HG03045 (cell line): Measurements from ENCODE around the gene ATP6V0B.

Source experiments
- ATAC-seq: cut with Tn5 transposase; IDR thresholded peaks from one replicate; pipeline ENCODE4 v1.9.1; 2021; ENCODE audit warnings: mild to moderate bottlenecking, moderate library complexity; ENCODE audit not compliant: unreplicated experiment

ATP6V0B gene

GRCh38 chr1:43968348-43968948 lies 6.3 kb upstream of the ATP6V0B start:
- ATAC-seq = no peak

GRCh38 chr1:43969416-43969745 lies 5.4 kb upstream of the ATP6V0B start:
- no peak for ATAC-seq

- ATAC-seq = peak; percentile 69
Measured at GRCh38 chr1:43969746-43970466, 4.9 kb upstream of the ATP6V0B start, which contains the start of gene DPH2. Gene DPH2 (plus strand): TSS chr1:43970010. CDS start chr1:43970176, 166 bp downstream.

- no peak for ATAC-seq
Measured at GRCh38 chr1:43970502-43970901, 4.3 kb upstream of the ATP6V0B start.

- no peak for ATAC-seq
Measured at GRCh38 chr1:43970911-43971310, 3.8 kb upstream of the ATP6V0B start.

- no peak for ATAC-seq
Measured at GRCh38 chr1:43971336-43971980, 3.3 kb upstream of the ATP6V0B start.

- no peak for ATAC-seq
Measured at GRCh38 chr1:43973981-43974442, 748 bp upstream of the ATP6V0B start.

- ATAC-seq = peak; percentile 5
Measured at GRCh38 chr1:43975249-43975961, 645 bp downstream of the ATP6V0B start.

- no peak for ATAC-seq
Measured at GRCh38 chr1:43976045-43976444, 1.3 kb downstream of the ATP6V0B start.

GRCh38 chr1:43976890-43977289 lies 2.1 kb downstream of the ATP6V0B start:
- ATAC-seq = no peak

GRCh38 chr1:43977376-43978263 lies 2.9 kb downstream of the ATP6V0B start:
- ATAC-seq = no peak

- no peak for ATAC-seq
Measured at GRCh38 chr1:43978264-43978550, 3.4 kb downstream of the ATP6V0B start.

- ATAC-seq = no peak
Measured at GRCh38 chr1:43978551-43979260, 3.9 kb downstream of the ATP6V0B start, which contains the start of gene B4GALT2. Gene B4GALT2 (plus strand): TSS chr1:43979210. CDS start chr1:43981161, 1,951 bp downstream.

- no peak for ATAC-seq
Measured at GRCh38 chr1:43979261-43979527, 4.4 kb downstream of the ATP6V0B start.

- ATAC-seq = no peak
Measured at GRCh38 chr1:43979528-43980254, 4.9 kb downstream of the ATP6V0B start.

- ATAC-seq = no peak
Measured at GRCh38 chr1:43980255-43981134, 5.7 kb downstream of the ATP6V0B start.

GRCh38 chr1:43981135-43981491 lies 6.4 kb downstream of the ATP6V0B start:
- no peak for ATAC-seq

- ATAC-seq = no peak
Measured at GRCh38 chr1:43981636-43982035, 6.9 kb downstream of the ATP6V0B start.

GRCh38 chr1:43982241-43982640 lies 7.5 kb downstream of the ATP6V0B start:
- no peak for ATAC-seq
